Measurements from ENCODE around the gene WBP2NL. TPM values are rescaled to one million over a fixed set of nuclear protein-coding genes. Genes with fewer than 3 reads are reported as not detected.

The WBP2NL gene
- total and polyA plus RNA-seq, 4 donors, result 0.12 to 0.50 (median 0.25) TPM

DNA sequence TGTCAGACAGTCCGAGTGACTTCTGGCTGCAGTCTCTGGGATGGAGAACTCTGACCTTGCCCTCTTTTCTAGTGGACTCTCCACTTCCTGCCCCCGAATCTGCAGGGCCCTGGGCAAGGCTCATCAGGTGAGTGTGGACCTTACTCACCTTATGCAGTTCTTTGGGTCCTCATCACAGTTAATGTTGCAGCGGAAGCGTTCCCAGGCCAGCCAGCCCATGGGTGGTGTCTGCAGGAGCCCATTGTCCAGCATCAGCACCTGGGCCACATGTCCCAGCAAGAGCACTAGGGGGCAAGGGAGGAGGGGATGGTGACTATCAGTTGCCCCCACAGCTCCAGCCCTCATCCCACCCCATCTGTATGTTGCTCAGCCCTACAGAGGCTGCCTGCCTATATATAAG lies 69.7 kb downstream of the WBP2NL start:
- no peak for DNase-seq (ENCODE audit: low spot score)
- Histone ChIP-seq H3K27ac (ENCODE audit: low read depth in 1 of 2, low read length in 2 of 2) (no peak overlapping the region), H3K27me3 (ENCODE audit: control insufficient read depth in 4 of 4, insufficient read depth in 4 of 4, low read length in 3 of 4) (no peaks in the 10 kb centered on the region), H3K9me3 (ENCODE audit: control insufficient read depth in 4 of 4, low read length in 3 of 4) (no peaks in the 10 kb centered on the region), H3K4me1 (ENCODE audit: control insufficient read depth in 4 of 4, insufficient read depth in 4 of 4, low read length in 3 of 4) (peaks cover 5 to 48% (median 42%) of the 10 kb centered on the region in 4 donors), H3K4me3 (ENCODE audit: low read depth in 1 of 3, low read length in 3 of 3) (no peak overlapping the region), H3K36me3 (ENCODE audit: control insufficient read depth in 4 of 4, insufficient read depth in 3 of 4, low read depth in 1 of 4, low read length in 3 of 4) (peaks cover 0 to 18% (median 3%) of the 10 kb centered on the region in 4 donors), H3K9ac (ENCODE audit: low read depth in 1 of 2, low read length in 2 of 2) (no peak overlapping the region)
- TF ChIP-seq GABPA (IDR thresholded peaks at IDR 0.05 in 1 of 2, conservative IDR thresholded peaks at IDR 0.05 in 1 of 2), result no peak
- TF ChIP-seq SP1 (IDR thresholded peaks at IDR 0.05), result no peak
- TF ChIP-seq FOXA1 (IDR thresholded peaks at IDR 0.05), result no peak
- TF ChIP-seq NR2F2 (IDR thresholded peaks at IDR 0.05), result no peak
- no peak for TF ChIP-seq RXRA (IDR thresholded peaks at IDR 0.05)
- TF ChIP-seq RAD21 (IDR thresholded peaks at IDR 0.05), result no peak
- TF ChIP-seq HNF4G (IDR thresholded peaks at IDR 0.05), result no peak
- TF ChIP-seq, protein P1, sequence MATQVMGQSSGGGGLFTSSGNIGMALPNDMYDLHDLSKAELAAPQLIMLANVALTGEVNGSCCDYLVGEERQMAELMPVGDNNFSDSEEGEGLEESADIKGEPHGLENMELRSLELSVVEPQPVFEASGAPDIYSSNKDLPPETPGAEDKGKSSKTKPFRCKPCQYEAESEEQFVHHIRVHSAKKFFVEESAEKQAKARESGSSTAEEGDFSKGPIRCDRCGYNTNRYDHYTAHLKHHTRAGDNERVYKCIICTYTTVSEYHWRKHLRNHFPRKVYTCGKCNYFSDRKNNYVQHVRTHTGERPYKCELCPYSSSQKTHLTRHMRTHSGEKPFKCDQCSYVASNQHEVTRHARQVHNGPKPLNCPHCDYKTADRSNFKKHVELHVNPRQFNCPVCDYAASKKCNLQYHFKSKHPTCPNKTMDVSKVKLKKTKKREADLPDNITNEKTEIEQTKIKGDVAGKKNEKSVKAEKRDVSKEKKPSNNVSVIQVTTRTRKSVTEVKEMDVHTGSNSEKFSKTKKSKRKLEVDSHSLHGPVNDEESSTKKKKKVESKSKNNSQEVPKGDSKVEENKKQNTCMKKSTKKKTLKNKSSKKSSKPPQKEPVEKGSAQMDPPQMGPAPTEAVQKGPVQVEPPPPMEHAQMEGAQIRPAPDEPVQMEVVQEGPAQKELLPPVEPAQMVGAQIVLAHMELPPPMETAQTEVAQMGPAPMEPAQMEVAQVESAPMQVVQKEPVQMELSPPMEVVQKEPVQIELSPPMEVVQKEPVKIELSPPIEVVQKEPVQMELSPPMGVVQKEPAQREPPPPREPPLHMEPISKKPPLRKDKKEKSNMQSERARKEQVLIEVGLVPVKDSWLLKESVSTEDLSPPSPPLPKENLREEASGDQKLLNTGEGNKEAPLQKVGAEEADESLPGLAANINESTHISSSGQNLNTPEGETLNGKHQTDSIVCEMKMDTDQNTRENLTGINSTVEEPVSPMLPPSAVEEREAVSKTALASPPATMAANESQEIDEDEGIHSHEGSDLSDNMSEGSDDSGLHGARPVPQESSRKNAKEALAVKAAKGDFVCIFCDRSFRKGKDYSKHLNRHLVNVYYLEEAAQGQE (IDR thresholded peaks at IDR 0.05), result no peak
- no peak for TF ChIP-seq HNF4A (conservative IDR thresholded peaks at IDR 0.05)
- TF ChIP-seq FOXA2 (IDR thresholded peaks at IDR 0.05), result no peak
- TF ChIP-seq, protein P2, sequence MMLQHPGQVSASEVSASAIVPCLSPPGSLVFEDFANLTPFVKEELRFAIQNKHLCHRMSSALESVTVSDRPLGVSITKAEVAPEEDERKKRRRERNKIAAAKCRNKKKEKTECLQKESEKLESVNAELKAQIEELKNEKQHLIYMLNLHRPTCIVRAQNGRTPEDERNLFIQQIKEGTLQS (IDR thresholded peaks at IDR 0.05), result no peak
- TF ChIP-seq YY1 (IDR thresholded peaks at IDR 0.05), result no peak
- TF ChIP-seq TAF1 (conservative IDR thresholded peaks at IDR 0.05), result no peak
- TF ChIP-seq, protein P3, sequence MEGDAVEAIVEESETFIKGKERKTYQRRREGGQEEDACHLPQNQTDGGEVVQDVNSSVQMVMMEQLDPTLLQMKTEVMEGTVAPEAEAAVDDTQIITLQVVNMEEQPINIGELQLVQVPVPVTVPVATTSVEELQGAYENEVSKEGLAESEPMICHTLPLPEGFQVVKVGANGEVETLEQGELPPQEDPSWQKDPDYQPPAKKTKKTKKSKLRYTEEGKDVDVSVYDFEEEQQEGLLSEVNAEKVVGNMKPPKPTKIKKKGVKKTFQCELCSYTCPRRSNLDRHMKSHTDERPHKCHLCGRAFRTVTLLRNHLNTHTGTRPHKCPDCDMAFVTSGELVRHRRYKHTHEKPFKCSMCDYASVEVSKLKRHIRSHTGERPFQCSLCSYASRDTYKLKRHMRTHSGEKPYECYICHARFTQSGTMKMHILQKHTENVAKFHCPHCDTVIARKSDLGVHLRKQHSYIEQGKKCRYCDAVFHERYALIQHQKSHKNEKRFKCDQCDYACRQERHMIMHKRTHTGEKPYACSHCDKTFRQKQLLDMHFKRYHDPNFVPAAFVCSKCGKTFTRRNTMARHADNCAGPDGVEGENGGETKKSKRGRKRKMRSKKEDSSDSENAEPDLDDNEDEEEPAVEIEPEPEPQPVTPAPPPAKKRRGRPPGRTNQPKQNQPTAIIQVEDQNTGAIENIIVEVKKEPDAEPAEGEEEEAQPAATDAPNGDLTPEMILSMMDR (IDR thresholded peaks at IDR 0.05; ENCODE audit: low read depth, low read length, missing input control), result no peak
- TF ChIP-seq, protein P4, sequence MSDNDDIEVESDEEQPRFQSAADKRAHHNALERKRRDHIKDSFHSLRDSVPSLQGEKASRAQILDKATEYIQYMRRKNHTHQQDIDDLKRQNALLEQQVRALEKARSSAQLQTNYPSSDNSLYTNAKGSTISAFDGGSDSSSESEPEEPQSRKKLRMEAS (IDR thresholded peaks at IDR 0.05), result no peak
- TF ChIP-seq, protein P5, sequence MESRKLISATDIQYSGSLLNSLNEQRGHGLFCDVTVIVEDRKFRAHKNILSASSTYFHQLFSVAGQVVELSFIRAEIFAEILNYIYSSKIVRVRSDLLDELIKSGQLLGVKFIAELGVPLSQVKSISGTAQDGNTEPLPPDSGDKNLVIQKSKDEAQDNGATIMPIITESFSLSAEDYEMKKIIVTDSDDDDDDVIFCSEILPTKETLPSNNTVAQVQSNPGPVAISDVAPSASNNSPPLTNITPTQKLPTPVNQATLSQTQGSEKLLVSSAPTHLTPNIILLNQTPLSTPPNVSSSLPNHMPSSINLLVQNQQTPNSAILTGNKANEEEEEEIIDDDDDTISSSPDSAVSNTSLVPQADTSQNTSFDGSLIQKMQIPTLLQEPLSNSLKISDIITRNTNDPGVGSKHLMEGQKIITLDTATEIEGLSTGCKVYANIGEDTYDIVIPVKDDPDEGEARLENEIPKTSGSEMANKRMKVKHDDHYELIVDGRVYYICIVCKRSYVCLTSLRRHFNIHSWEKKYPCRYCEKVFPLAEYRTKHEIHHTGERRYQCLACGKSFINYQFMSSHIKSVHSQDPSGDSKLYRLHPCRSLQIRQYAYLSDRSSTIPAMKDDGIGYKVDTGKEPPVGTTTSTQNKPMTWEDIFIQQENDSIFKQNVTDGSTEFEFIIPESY (IDR thresholded peaks at IDR 0.05), result no peak
- no peak for TF ChIP-seq JUND (IDR thresholded peaks at IDR 0.05)
- TF ChIP-seq EGR1 (IDR thresholded peaks at IDR 0.05; ENCODE audit: low read depth in 2 of 2), result no peak
- WGBS, result 74% methylated on average over 4 of the region's 4 CpGs

Measured in liver (tissue), 9 donors.